Loucy (cell line): ENCODE results near the gene CDH4.

Experiments
- CTCF ChIP-seq: fragments of 200-600 bp; sonication (generic); conservative IDR thresholded peaks from 2 replicates; pipeline ENCODE4 v1.5.1; 2014; ENCODE audit warnings: mild to moderate bottlenecking, antibody characterized with exemption, low read length
- EZH2phosphoT487 ChIP-seq: fragments of 200-600 bp; IDR thresholded peaks from 2 replicates; pipeline ENCODE4 v1.6.1; 2018; ENCODE audit warnings: antibody characterized with exemption, mild to moderate bottlenecking, moderate library complexity, borderline replicate concordance

GRCh38 chr20:61722146-61722678 lies 470.2 kb downstream of the CDH4 start:
- no peak for TF ChIP-seq CTCF
- no peak for TF ChIP-seq EZH2phosphoT487
